IPS-NIHi7 (cell line): Measurements from ENCODE around the gene RNF39.

Experiments
- DNase-seq: peaks from one replicate; pipeline ENCODE4 v3.0.0; 2012; ENCODE audit warnings: mixed read lengths; ENCODE audit errors: extremely low spot score

The RNF39 gene

GRCh38 chr6:30097902-30098768 is 22.6 kb upstream of the RNF39 start:
- DNase-seq, result no peak

DNA sequence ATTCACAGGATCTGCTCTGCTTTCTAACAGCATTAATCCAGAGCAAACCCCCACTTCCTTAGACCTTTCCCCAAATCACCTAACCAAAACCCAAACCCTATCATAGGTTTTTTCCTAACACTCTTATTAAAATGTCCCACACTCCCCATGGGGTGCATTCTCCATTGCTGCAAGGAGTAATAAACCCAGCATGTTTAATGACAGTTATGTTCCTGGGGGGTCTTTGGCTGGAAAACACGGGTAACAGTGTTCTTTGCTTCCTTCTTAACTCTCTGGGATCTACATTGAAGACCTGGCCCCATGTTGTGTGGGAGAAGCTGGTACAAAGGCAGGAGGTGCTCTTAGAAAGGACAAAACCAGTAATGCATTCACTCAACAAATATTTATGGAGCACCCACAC is 21.3 kb upstream of the RNF39 start:
- no peak for DNase-seq

- no peak for DNase-seq
Measured at GRCh38 chr6:30093951-30094661, 18.5 kb upstream of the RNF39 start.

DNA sequence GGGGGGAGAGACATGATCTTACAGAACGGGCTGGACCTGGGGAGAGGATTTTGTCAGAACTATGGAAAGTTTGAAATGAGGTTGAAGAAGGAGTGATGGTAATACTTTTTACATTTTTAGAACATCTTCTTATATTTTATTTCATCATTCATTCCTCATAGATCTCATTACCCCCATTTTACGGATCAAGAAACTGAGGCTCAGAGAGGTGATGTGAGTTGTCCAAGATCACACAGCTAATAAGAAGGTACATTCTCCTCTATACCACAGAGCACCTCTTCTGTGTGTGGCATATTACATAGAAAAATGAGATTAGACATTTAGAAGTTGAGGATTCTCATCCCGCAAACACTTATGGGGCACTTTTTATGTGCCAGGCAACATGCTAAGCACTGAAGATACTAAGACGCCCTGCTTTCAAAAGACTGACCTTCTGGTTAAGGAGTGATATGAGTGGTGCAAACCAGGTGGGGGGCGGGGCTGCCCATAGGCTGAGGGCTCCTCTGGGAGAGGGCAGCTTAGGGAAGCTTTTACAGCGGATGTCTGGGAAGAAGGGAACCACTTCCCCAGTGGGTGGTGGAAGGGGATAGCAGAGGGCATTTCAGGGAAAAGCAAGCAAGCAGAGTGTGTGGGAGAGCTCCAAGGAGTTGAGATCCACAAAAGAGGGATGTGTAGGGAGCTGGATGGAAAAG is 17.4 kb upstream of the RNF39 start:
- DNase-seq, result no peak

DNA sequence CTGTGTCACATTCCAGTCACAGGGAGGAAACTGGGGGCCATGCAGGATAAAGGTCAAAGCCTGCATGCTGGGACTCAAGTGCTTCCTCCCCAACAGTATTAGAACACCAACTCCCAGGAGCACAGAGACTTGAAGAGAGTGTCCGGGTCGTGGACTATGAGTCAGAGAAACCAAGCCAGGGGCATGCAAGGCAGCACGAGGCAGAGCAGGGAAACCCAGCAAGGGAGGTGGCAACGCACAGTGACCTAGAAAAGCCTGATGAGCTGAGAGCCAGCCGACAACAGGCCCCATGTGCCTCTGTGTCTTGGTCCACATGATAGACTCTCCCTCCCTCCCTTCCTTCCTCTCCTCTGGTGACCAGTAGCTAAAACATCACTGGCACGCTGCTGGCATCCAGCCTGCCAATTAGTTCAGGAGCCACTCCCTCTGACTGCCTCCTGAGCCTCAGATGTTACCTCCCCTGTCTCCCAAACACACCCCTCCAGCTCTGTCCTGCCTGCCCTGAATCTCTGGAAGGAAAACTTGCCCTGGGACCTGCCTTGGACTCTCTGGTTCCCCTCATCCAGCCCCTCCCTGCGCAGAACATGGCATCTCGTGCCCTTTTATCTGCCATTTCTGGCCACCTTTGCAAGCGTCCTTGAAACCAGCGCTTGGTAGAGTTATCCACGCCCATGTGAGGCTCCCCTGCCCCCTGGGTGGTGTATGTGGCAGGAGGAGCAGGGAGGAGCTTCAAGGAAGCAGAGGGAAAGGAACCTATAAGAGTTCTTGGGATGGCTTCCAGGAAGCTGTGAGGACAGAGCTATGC is 16.2 kb upstream of the RNF39 start:
- DNase-seq, result no peak

DNA sequence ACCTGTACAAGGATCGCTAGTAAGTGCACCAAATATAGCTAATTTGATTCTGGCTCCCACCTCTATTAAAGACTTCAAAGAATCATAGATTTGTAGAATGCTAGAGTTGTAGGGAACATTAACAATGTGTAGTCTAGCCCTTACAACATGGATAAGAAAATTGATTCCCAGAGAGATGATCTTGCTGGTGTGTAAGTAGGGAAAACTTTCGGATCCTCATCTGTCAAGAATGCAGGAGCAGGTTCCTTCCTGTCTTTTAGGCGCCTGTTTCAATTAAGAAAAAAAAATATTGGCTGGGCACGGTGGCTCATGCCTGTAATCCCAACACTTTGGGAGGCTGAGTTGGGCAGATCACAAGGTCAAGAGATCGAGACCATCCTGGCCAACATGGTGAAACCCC is 12.3 kb upstream of the RNF39 start:
- no peak for DNase-seq

- no peak for DNase-seq
Measured at GRCh38 chr6:30077218-30077617, 1.6 kb upstream of the RNF39 start.

DNA sequence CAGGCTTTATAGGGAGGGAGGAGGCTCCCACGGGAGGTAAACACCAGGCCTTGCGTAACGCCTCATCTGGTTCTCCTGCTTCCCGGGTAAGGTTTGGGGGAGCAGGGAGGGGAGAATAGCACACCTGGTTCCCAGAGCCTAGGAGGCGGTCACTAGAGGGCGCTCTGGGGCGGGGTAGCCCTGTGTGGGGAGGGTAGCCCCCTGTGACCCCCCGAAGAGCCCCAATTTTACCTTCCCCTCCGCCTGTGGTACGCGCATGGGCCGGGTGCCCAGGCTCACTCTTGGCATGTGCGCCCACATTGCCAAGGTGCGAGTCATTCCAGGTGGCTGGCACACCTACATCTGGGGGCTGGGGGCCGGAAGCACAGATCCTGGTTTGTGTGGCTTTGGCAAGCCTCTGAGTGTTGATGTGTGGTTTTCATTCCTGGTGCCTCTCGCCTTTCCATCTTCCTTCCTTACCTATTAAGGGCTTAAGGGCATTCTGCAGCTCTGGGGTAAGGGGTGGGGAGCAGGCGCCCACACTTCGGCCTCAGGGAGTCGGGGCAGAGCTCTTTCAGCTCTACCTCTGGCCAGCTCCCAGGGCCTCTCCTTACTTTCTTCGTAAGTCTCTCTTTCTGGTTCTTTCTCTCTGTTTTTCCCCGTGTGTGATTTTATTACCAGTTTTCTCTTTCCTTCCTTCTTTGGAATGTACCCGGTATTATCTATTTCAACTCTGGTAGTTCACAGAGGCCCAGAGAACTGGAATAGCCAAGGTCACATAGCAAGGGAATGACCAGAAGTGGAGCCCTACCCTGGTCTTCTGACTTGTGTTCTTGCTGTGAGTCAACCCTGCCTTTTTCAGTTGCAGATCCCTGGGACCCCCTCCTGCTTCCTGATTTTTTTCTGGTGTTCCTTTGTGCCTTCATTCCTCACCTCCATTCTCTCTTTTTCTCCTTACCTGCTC is 492 bp upstream of the RNF39 start:
- DNase-seq, result peak; percentile 71

DNA sequence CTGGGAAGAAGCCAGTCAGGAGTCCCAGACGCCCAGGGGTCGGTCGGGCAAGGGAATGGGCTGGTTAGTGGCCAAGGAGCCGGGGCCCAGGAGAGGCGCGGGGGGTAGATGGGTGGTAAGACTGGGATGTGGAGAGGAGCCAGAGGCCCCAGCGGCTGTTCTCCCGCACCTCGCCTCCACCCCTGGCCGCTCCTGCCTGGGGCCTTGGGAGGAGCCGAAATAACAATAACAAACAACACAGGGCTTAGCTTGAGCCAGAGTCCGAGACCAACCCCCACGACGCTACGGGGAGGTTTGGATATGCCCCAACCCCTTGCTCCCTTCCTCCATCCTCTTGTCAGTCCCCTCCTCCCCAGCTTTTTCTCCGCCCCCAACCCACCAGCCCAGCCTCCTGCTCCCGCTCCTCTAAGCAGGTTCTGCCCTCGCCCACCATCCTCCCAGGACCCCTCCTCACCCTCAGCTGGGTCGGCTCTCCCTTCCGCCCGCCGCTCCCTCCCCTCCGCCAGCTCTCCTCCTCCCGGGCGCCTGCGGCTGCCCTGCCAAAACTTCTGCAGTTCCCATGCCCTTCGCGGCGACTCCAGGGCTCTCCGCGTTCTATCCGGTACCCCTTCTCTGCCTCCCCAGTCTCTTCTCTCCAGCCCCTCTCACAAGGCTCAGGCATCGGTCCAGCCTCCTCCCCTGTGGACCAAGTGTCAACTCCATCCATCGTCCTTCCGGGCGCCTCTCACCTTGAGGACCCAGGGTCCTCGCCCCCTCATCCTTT is 1.1 kb downstream of the RNF39 start:
- DNase-seq, result peak; percentile 65

- no peak for DNase-seq
Measured at GRCh38 chr6:30073489-30074235, 1.9 kb downstream of the RNF39 start.

- no peak for DNase-seq
Measured at GRCh38 chr6:30071858-30072257, 3.7 kb downstream of the RNF39 start.

DNA sequence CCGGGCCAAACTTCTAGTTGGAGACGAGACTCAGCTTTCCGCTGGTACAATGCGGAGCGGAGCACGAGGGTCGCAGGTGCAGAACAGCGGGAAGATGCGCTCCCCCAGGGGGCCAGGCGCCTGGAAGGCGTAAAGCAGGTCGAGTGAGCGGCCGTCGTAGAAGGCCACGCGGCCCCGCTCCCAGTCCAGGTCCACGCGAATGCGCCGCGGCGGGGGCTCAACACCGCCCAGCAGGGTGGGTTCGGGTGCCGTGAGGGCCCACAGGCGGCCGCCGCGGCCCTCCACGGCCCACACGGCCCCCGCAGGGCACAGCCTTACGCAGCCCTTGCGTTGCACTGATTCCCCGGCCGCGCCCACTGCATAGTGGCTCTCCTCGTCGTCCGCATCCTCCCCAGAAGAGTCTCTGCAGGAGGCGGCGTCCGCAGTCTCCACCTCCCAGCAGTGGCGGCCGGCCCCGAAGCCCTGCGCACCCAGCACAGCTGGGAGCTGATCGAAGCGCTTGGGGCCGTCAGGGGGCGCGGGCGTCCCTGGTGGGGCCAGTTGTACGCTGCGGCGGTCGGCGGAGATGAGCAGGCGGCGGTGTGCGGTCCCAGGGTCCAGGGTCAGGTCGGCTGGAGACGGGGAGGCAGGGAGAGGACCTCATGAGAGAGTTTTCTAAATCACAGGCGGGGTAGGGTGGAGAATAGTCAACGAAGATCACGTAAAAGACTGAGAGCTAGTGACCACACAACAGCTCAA is 4.3 kb downstream of the RNF39 start:
- peak; percentile 46 for DNase-seq

- peak; percentile 70 for DNase-seq
Measured at GRCh38 chr6:30067460-30068139, 8.0 kb downstream of the RNF39 start.

GRCh38 chr6:30066577-30067459 is 8.8 kb downstream of the RNF39 start, which contains the start of gene PPP1R11:
TSS of gene PPP1R11 (plus strand) at chr6:30067198. CDS start at chr6:30067411, 213 bp downstream.
- DNase-seq, result peak; percentile 95

DNA sequence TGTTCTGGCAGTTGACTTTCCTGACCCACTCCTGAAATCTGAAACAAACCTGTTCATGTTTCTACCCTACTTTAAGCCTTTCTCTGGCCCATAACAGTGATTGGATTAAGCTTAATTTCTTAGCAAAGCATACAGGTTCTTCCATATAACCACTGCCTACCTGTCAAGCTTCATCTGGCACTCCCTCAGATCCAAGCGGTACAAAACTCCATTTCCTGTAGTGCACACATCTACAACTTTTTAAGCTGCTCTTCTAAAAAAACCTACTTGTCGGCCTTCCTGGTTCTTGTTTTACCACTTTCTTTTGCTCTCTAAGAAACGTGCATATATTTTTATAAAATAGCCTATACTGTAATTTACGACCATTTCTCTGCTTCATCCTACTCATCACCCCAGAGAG is 9.5 kb downstream of the RNF39 start:
- no peak for DNase-seq

DNA sequence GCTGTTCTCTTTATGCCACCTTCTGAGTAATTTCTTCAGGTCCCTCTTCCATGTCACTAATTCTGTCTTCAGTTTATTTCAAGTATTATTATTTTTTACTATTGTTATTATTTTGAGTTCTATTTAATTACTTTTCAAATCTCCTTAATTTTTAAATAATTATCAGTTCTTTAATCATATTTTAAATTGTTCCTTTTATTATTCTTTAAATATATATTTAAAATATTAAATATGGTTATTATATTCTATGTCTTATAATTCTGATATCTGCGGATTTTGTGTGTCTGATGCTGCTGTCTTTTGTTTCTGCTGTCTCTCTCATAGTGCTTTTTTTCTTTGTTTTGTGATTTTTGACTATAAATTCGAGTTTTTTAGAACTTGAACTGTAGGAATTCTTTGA is 12.3 kb downstream of the RNF39 start:
- DNase-seq, result no peak
